ENCODE data around the gene XPR1. TPM values are rescaled to one million over a fixed set of nuclear protein-coding genes. Genes with fewer than 3 reads are reported as not detected.

Gene XPR1
- total and polyA plus RNA-seq, 10 of the 15 experiments (the other 5 are each of a cell fraction or from before 2014, with no cell fraction given): 1.1 to 33.9 (median 11.3) TPM

DNA sequence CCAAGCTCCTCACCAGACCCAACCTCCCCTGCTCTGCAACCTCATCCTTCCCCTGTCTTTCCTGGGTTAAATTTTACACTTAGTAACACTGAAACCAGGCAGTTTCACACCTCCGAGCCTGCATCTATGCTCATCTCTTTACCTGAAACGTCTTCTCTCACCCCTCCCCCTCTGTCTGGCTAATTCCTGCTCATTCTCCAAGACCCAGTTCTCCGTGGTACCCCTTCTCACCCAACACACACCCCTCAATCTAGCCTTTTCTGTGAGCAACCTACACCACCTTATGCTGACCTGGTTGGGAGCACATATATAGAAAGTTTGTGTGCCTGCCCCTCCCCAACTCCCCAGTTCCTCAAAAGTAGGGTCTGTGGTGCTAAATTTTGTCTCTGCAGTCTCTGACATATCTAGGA is 277.2 kb downstream of the XPR1 start:
- peak overlapping the region; percentile 43 for H3K27ac ChIP-seq (ENCODE audit: control insufficient read depth, insufficient read depth)
- POLR2A ChIA-PET: interaction anchor here (0.6 to 1.5 kb wide), 8 partner anchors 10 to 244 kb away, joined by 3 to 7 read pairs (median 4); partner anchors contain the start of genes MR1 and STX6
- no peak overlapping the region for H3K9ac ChIP-seq (ENCODE audit: control insufficient read depth, insufficient read depth, low read length)
- H3K36me3 ChIP-seq (ENCODE audit: control insufficient read depth in 2 of 2, insufficient read depth in 2 of 2, low read length in 1 of 2): no peaks in the 10 kb centered on the region
- peaks cover 0 to 3% of the 10 kb centered on the region in 2 experiments; a peak in 1 of 4 replicates for H3K27me3 ChIP-seq (replicated peaks in 1 of 2; ENCODE audit: control insufficient read depth in 2 of 2, insufficient read depth in 2 of 2, low read length in 1 of 2)
- H3K4me3 ChIP-seq: peak overlapping the region; percentile 26; the same call in 1 of the 2 replicates
- peak; percentile 42 for DNase-seq (ENCODE audit: low read depth, low spot score)
- CTCF ChIA-PET: interaction anchor here (0.9 to 19.8 kb wide), 11 partner anchors 8 to 574 kb away, joined by 3 to 344 read pairs (median 3); partner anchors contain the start of gene CACNA1E
- RAD21 ChIA-PET (ENCODE audit: unreplicated experiment): interaction anchor here (0.9 to 3.0 kb wide), 19 partner anchors 8 to 278 kb away, joined by 3 to 31 read pairs (median 7); partner anchors contain the start of gene XPR1
- H4K20me1 ChIP-seq (ENCODE audit: control insufficient read depth, insufficient read depth): no peaks in the 10 kb centered on the region
- H3K9me3 ChIP-seq (replicated peaks; ENCODE audit: control insufficient read depth, insufficient read depth, low read length): no peaks in the 10 kb centered on the region; the same call in 1 of the 3 replicates
- ATAC-seq: peak; percentile 58
- H3K79me2 ChIP-seq (ENCODE audit: control insufficient read depth, insufficient read depth, low read length): no peaks in the 10 kb centered on the region
- 0% methylated on average over 3 of the region's 3 CpGs for WGBS (ENCODE audit: insufficient coverage, insufficient replicate concordance, low lambda C conversion rate, missing lambda C conversion rate)
- H3K4me2 ChIP-seq (ENCODE audit: control insufficient read depth, insufficient read depth): peak overlapping the region; percentile 85
- BruUV-seq (replicated peaks): no TSS peak
- intact Hi-C loops (cut with micrococcal nuclease; ENCODE audit: unreplicated experiment): no loop called here
- H2AFZ ChIP-seq (ENCODE audit: control insufficient read depth, low read depth, low read length): peak overlapping the region; percentile 36
- in situ Hi-C loops (cut with MboI): no loop called here
- peak; percentile 93 for FAIRE-seq
- peaks cover 22% of the 10 kb centered on the region for H3K4me1 ChIP-seq (ENCODE audit: control insufficient read depth, insufficient read depth, low read length)
- SMC1A ChIA-PET (ENCODE audit: uncharacterized antibody, unreplicated experiment): interaction anchor here (0.6 to 19.3 kb wide), 23 partner anchors 9 to 407 kb away, joined by 3 to 304 read pairs (median 4); partner anchors contain the start of genes ACBD6, MR1 and STX6
- TF ChIP-seq MTA2 (IDR thresholded peaks at IDR 0.05; ENCODE audit: low read depth) (peak; percentile 86), ZNF384 (IDR thresholded peaks at IDR 0.05; ENCODE audit: borderline replicate concordance, low read depth, low read length) (no peak), SIX5 (IDR thresholded peaks at IDR 0.05; ENCODE audit: low read depth, low read length, severe bottlenecking) (no peak), SP1 (IDR thresholded peaks at IDR 0.05; ENCODE audit: low read depth, low read length) (no peak), NFYB (IDR thresholded peaks at IDR 0.05; ENCODE audit: insufficient read depth, low read depth, low read length) (no peak), WRNIP1 (IDR thresholded peaks at IDR 0.05; ENCODE audit: borderline replicate concordance, low read depth, low read length) (no peak), KDM1A (IDR thresholded peaks at IDR 0.05; ENCODE audit: borderline replicate concordance) (no peak), BMI1 (IDR thresholded peaks at IDR 0.05; ENCODE audit: borderline replicate concordance) (peak; percentile 45; the same call in 1 of the 2 replicates), RUNX3 (IDR thresholded peaks at IDR 0.05; ENCODE audit: low read length) (no peak), NFXL1 (IDR thresholded peaks at IDR 0.05; ENCODE audit: borderline replicate concordance) (no peak), JUNB (IDR thresholded peaks at IDR 0.05) (no peak), MEF2B (IDR thresholded peaks at IDR 0.05; ENCODE audit: partially characterized antibody, poor library complexity, severe bottlenecking) (peak; percentile 42)
- TF ChIP-seq, protein P1, sequence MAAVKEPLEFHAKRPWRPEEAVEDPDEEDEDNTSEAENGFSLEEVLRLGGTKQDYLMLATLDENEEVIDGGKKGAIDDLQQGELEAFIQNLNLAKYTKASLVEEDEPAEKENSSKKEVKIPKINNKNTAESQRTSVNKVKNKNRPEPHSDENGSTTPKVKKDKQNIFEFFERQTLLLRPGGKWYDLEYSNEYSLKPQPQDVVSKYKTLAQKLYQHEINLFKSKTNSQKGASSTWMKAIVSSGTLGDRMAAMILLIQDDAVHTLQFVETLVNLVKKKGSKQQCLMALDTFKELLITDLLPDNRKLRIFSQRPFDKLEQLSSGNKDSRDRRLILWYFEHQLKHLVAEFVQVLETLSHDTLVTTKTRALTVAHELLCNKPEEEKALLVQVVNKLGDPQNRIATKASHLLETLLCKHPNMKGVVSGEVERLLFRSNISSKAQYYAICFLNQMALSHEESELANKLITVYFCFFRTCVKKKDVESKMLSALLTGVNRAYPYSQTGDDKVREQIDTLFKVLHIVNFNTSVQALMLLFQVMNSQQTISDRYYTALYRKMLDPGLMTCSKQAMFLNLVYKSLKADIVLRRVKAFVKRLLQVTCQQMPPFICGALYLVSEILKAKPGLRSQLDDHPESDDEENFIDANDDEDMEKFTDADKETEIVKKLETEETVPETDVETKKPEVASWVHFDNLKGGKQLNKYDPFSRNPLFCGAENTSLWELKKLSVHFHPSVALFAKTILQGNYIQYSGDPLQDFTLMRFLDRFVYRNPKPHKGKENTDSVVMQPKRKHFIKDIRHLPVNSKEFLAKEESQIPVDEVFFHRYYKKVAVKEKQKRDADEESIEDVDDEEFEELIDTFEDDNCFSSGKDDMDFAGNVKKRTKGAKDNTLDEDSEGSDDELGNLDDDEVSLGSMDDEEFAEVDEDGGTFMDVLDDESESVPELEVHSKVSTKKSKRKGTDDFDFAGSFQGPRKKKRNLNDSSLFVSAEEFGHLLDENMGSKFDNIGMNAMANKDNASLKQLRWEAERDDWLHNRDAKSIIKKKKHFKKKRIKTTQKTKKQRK (IDR thresholded peaks at IDR 0.05; ENCODE audit: low read depth, low read length): no peak
- TF ChIP-seq, protein P2, sequence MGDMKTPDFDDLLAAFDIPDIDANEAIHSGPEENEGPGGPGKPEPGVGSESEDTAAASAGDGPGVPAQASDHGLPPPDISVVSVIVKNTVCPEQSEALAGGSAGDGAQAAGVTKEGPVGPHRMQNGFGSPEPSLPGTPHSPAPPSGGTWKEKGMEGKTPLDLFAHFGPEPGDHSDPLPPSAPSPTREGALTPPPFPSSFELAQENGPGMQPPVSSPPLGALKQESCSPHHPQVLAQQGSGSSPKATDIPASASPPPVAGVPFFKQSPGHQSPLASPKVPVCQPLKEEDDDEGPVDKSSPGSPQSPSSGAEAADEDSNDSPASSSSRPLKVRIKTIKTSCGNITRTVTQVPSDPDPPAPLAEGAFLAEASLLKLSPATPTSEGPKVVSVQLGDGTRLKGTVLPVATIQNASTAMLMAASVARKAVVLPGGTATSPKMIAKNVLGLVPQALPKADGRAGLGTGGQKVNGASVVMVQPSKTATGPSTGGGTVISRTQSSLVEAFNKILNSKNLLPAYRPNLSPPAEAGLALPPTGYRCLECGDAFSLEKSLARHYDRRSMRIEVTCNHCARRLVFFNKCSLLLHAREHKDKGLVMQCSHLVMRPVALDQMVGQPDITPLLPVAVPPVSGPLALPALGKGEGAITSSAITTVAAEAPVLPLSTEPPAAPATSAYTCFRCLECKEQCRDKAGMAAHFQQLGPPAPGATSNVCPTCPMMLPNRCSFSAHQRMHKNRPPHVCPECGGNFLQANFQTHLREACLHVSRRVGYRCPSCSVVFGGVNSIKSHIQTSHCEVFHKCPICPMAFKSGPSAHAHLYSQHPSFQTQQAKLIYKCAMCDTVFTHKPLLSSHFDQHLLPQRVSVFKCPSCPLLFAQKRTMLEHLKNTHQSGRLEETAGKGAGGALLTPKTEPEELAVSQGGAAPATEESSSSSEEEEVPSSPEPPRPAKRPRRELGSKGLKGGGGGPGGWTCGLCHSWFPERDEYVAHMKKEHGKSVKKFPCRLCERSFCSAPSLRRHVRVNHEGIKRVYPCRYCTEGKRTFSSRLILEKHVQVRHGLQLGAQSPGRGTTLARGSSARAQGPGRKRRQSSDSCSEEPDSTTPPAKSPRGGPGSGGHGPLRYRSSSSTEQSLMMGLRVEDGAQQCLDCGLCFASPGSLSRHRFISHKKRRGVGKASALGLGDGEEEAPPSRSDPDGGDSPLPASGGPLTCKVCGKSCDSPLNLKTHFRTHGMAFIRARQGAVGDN (IDR thresholded peaks at IDR 0.05): no peak
- TF ChIP-seq, protein P3, sequence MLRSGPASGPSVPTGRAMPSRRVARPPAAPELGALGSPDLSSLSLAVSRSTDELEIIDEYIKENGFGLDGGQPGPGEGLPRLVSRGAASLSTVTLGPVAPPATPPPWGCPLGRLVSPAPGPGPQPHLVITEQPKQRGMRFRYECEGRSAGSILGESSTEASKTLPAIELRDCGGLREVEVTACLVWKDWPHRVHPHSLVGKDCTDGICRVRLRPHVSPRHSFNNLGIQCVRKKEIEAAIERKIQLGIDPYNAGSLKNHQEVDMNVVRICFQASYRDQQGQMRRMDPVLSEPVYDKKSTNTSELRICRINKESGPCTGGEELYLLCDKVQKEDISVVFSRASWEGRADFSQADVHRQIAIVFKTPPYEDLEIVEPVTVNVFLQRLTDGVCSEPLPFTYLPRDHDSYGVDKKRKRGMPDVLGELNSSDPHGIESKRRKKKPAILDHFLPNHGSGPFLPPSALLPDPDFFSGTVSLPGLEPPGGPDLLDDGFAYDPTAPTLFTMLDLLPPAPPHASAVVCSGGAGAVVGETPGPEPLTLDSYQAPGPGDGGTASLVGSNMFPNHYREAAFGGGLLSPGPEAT (IDR thresholded peaks at IDR 0.05; ENCODE audit: low read depth): peak; percentile 77
